ENCODE measurements around the gene PCMTD2.

PCMTD2 gene

GRCh38 chr20:64256282-64256935, 861 bp downstream of the PCMTD2 start:
- peak overlapping the region; percentile 79 for H3K4me2 ChIP-seq
- peak overlapping the region; percentile 61 for H2AFZ ChIP-seq (ENCODE audit: low read depth)
- H3K9ac ChIP-seq, result peak overlapping the region; percentile 66
- peaks cover 19% of the 10 kb centered on the region for H3K79me2 ChIP-seq (ENCODE audit: insufficient read depth, low read depth)
- peaks cover 10% of the 10 kb centered on the region; the same call in 1 of the 2 replicates for H3K27me3 ChIP-seq (ENCODE audit: insufficient read depth, low read depth)
- H3K4me3 ChIP-seq (IDR thresholded peaks at IDR 0.05; ENCODE audit: insufficient read depth, low read depth, low read length), result peak overlapping the region; percentile 18
- no peaks in the 10 kb centered on the region for H4K20me1 ChIP-seq (ENCODE audit: insufficient read depth)
- peak overlapping the region; percentile 26; the same call in 1 of the 2 replicates for H3K27ac ChIP-seq
- no peaks in the 10 kb centered on the region for H3K36me3 ChIP-seq (ENCODE audit: insufficient read depth)
- TF ChIP-seq CTCF (conservative IDR thresholded peaks at IDR 0.05; ENCODE audit: low read depth, low read length), result no peak
- H3K4me1 ChIP-seq (ENCODE audit: low read depth, poor library complexity, severe bottlenecking), result peaks cover 10% of the 10 kb centered on the region

- no peaks in the 10 kb centered on the region for H4K20me1 ChIP-seq (ENCODE audit: insufficient read depth)
- no peak overlapping the region for H2AFZ ChIP-seq (ENCODE audit: low read depth)
- H3K79me2 ChIP-seq (ENCODE audit: insufficient read depth, low read depth), result peaks cover 19% of the 10 kb centered on the region
- no peak overlapping the region for H3K4me3 ChIP-seq (IDR thresholded peaks at IDR 0.05; ENCODE audit: insufficient read depth, low read depth, low read length)
- peak overlapping the region; percentile 79 for H3K4me2 ChIP-seq
- TF ChIP-seq CTCF (conservative IDR thresholded peaks at IDR 0.05; ENCODE audit: low read depth, low read length), result no peak
- H3K27ac ChIP-seq, result no peak overlapping the region
- H3K4me1 ChIP-seq (ENCODE audit: low read depth, poor library complexity, severe bottlenecking), result peaks cover 10% of the 10 kb centered on the region
- H3K9ac ChIP-seq, result no peak overlapping the region
- no peaks in the 10 kb centered on the region; the same call in 1 of the 2 replicates for H3K36me3 ChIP-seq (ENCODE audit: insufficient read depth)
- peaks cover 2% of the 10 kb centered on the region; the same call in 1 of the 2 replicates for H3K27me3 ChIP-seq (ENCODE audit: insufficient read depth, low read depth)
Measured at GRCh38 chr20:64257107-64257757, 1.7 kb downstream of the PCMTD2 start.

- no peak overlapping the region for H3K4me2 ChIP-seq
- no peak for TF ChIP-seq CTCF (conservative IDR thresholded peaks at IDR 0.05; ENCODE audit: low read depth, low read length)
Measured at GRCh38 chr20:64258071-64258823, 2.7 kb downstream of the PCMTD2 start.

GRCh38 chr20:64260239-64260638, 4.7 kb downstream of the PCMTD2 start:
- no peak overlapping the region for H2AFZ ChIP-seq (ENCODE audit: low read depth)
- H3K4me3 ChIP-seq (IDR thresholded peaks at IDR 0.05; ENCODE audit: insufficient read depth, low read depth, low read length), result no peak overlapping the region
- H3K79me2 ChIP-seq (ENCODE audit: insufficient read depth, low read depth), result peaks cover 19% of the 10 kb centered on the region
- no peak overlapping the region for H3K27ac ChIP-seq
- H3K4me2 ChIP-seq, result no peak overlapping the region
- no peaks in the 10 kb centered on the region; the same call in 1 of the 2 replicates for H3K36me3 ChIP-seq (ENCODE audit: insufficient read depth)
- no peak for TF ChIP-seq CTCF (conservative IDR thresholded peaks at IDR 0.05; ENCODE audit: low read depth, low read length)
- no peak overlapping the region for H3K9ac ChIP-seq
- no peaks in the 10 kb centered on the region for H3K27me3 ChIP-seq (ENCODE audit: insufficient read depth, low read depth)
- no peaks in the 10 kb centered on the region for H4K20me1 ChIP-seq (ENCODE audit: insufficient read depth)
- peaks cover 10% of the 10 kb centered on the region for H3K4me1 ChIP-seq (ENCODE audit: low read depth, poor library complexity, severe bottlenecking)

More at GRCh38 chr20:64258071-64258823, 2.7 kb downstream of the PCMTD2 start:
- Histone ChIP-seq H3K27me3 (ENCODE audit: insufficient read depth, low read depth) (no peaks in the 10 kb centered on the region), H2AFZ (ENCODE audit: low read depth) (no peak overlapping the region), H3K79me2 (ENCODE audit: insufficient read depth, low read depth) (peaks cover 19% of the 10 kb centered on the region), H3K27ac (no peak overlapping the region), H3K9ac (no peak overlapping the region), H3K4me3 (IDR thresholded peaks at IDR 0.05; ENCODE audit: insufficient read depth, low read depth, low read length) (no peak overlapping the region), H3K4me1 (ENCODE audit: low read depth, poor library complexity, severe bottlenecking) (peaks cover 10% of the 10 kb centered on the region), H3K36me3 (ENCODE audit: insufficient read depth) (no peaks in the 10 kb centered on the region; the same call in 1 of the 2 replicates), H4K20me1 (ENCODE audit: insufficient read depth) (no peaks in the 10 kb centered on the region)

All from KMS-11 (cell line).